Measurements from ENCODE around the gene ZBTB46.

Gene ZBTB46

DNA sequence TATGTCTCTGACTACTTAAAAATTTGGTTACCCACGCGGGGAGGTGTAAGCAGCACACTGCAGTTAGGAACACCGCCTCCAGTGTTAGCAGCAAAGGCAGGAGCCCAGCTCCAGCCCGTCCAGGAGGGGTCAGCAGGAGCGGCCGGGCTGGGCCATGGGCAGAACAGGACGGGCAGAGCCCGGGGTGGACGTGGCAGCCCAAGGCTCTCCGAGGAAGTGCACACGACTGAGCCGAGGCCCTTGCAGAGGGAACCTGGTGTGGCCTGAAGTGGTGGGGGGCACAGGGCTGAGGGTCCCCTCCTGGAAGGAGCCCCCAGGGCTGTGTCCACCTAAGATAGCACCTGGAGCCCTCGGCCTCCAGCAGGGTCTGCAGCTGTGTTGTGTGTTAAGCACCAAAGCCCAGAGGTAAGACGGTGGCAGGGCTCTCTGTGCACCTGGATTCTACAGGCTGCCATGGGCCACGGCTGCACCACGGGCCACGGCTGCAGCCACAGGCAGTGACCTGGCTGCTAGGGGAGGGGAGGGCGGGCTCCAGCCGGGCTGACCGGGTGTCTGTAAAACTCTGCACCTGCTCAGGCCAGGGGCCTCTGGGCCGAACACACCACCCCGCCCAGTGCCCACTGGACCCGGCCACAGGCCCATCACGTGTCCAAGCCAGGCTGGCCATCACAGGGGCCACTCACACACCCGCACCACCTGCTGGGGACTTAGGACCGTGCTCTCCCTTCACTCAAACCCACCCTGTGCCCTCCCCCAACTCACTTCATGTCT is 84.9 kb downstream of the ZBTB46 start:
- DNase-seq (ENCODE audit: low spot score) = no peak

DNA sequence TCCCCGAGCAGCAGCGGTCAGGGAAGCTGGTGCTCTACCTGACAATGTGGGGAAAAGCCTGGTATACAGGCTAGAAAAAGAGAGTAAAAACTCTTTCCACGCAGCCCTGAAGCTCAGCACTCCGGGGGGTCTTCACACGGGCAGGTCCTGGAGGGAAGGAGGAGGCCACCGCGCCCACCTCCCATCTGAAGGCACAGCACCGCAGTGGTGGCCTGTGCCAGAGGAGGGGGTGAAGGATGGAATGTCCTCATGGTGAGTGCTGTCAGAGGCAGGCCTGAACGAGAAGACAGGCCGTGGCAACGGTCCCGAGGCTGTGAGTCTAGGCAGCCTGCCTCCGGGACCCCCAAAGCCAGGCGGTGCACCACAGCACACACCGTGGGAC is 85.6 kb downstream of the ZBTB46 start:
- no peak for DNase-seq (ENCODE audit: low spot score)

GRCh38 chr20:63744574-63745423 is 86.3 kb downstream of the ZBTB46 start:
- no peak for DNase-seq (ENCODE audit: low spot score)

GRCh38 chr20:63744158-63744557 is 86.9 kb downstream of the ZBTB46 start:
- DNase-seq (ENCODE audit: low spot score) = no peak

GRCh38 chr20:63743210-63743970 is 87.7 kb downstream of the ZBTB46 start:
- no peak for DNase-seq (ENCODE audit: low spot score)

- no peak for DNase-seq (ENCODE audit: low spot score)
Measured at GRCh38 chr20:63742381-63743024, 88.6 kb downstream of the ZBTB46 start.

DNA sequence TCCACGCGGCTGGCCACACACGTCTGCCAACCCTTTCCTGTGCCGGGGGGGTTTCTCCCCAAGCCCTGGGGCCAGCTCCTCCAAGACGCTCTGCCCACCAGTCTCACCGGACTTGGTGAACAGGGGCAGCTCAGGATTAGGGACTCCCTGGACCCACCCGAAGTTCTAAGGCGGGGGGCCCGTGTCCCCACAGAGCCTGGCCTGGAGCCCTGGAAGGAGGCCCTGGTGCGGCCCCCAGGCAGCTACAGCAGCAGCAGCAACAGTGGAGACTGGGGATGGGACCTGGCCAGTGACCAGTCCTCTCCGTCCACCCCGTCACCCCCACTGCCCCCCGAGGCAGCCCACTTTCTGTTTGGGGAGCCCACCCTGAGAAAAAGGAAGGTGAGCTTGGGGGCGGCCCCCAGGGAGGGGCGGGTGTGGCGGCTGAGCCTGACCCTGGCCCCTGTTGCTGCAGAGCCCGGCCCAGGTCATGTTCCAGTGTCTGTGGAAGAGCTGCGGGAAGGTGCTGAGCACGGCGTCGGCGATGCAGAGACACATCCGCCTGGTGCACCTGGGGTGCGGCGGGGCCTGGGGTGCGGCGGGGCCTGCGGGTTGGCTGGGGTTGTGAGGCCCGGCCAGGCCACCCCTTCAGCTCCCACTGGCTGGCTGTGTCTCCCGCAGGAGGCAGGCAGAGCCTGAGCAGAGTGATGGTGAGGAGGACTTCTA is 89.2 kb downstream of the ZBTB46 start:
- no peak for DNase-seq (ENCODE audit: low spot score)

DNA sequence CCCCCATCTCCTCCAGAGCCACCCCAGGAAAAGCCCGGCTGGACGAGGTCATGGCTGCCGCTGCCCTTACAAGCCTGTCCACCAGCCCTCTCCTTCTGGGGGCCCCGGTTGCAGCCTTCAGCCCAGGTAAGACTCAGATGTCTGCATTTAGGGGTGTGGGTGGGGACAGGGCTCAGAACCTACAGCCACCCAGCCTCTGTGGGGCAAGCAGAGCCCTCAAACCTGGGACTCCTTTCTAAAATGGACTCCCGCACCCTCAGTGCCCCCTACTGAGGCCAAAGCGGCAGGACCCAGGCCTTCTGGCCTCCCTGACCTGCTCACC is 89.7 kb downstream of the ZBTB46 start:
- no peak for DNase-seq (ENCODE audit: low spot score)

DNA sequence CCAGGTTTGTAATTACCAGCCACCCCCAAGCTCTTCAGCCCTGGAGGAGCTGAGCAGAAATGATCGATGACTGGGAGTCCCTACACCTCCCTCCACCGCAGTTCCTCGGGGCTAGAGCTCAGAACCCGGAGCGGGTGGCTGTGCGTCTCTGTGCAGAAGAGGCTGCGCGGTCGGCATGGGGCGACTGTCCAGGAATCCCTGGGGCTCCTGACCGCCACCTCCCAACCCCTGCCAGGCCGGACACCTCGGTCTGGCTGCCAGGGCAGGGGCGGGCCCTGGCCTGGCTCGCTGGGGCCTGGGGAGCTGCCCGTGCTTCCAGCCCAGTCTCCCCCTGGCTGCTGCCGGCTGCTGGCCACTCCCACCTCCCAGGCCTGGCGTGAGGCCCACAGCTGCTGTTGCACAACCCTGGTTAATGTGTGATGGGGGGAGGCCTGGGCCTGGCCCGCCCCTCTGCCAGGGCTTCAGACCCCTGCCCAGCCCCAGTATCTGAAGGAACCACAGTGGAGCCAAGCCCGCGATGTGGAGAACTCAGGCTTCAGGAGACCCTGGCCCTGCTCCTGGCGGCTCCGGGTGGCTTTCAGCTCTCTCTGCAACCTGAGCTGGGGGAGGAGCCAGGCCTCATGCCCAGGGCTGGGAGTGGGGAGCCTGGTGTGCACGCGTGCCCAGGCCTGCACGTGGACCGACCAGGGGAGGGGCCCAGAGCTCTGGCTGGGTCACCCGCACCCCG is 90.3 kb downstream of the ZBTB46 start:
- DNase-seq (ENCODE audit: low spot score) = no peak

- peak; percentile 58 for DNase-seq (ENCODE audit: low spot score)
Measured at GRCh38 chr20:63740070-63740626, 90.9 kb downstream of the ZBTB46 start.

DNA sequence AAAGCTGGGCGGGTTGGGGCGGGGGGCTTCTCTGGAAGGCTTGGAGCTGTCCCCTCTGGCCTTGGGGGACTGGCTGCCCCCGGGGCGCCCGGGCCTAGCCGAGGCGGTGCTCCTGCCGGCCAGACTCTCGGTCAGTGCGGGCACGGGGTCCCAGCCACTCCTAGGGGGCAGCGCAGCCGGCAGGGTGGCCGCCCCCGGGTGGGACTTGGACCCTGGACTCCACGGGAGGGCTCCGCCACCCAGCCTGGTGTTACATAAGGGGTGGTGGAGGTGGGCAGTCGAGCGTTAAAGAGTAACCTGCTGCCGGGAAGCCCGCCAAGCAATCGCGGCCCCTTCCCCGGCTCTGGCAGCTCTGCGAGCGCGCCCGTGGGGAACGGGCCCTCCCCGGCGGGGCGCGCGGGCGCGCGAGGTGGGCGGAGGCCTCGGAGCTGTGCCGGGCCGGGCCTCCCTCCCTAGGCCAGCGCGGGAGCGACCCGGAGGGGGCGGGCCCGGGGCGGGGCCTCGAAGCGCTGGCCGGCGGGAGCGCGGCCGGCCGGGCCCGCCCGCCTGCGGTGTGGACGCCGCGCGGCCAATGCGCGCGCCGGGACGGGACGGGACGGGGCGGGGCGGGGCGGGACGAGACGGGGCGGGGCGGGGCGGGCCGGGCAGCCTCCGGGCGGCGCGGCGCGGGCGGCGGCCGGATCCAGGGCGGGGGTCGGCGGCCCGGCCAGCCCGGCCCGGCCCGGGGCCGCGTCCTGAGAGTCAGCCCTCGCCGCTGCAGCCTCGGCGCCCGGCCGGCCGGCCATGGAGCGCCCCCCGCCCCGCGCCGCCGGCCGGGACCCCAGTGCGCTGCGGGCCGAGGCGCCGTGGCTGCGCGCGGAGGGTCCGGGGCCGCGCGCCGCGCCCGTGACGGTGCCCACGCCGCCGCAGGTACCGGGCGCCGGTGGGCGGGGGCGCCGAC is 91.7 kb downstream of the ZBTB46 start, which contains the start of gene SLC2A4RG:
Gene SLC2A4RG, plus strand, starts transcription at position 647 of the 940 bp plus-strand sequence. Its CDS starts 137 bp downstream, at position 784.
- peak; percentile 70 for DNase-seq (ENCODE audit: low spot score)

GRCh38 chr20:63738687-63739129 is 92.4 kb downstream of the ZBTB46 start:
- no peak for DNase-seq (ENCODE audit: low spot score)

GRCh38 chr20:63737945-63738686 is 92.9 kb downstream of the ZBTB46 start:
- DNase-seq (ENCODE audit: low spot score) = peak; percentile 47

- DNase-seq (ENCODE audit: low spot score) = no peak
Measured at GRCh38 chr20:63737695-63737944, 93.4 kb downstream of the ZBTB46 start.

- peak; percentile 60 for DNase-seq (ENCODE audit: low spot score)
Measured at GRCh38 chr20:63736893-63737694, 94.0 kb downstream of the ZBTB46 start.

- DNase-seq (ENCODE audit: low spot score) = peak; percentile 84
Measured at GRCh38 chr20:63735859-63736718, 95.0 kb downstream of the ZBTB46 start, which contains the start of gene LIME1. LIME1 (plus strand) TSS chr20:63736664; CDS start chr20:63737550, 886 bp downstream.
